ENCODE measurements around the gene ARNT2. TPM values are rescaled to one million over a fixed set of nuclear protein-coding genes. Genes with fewer than 3 reads are reported as not detected.

Gene ARNT2
- total and polyA plus RNA-seq, 8 donors, result 0.58 to 27.4 (median 1.6) TPM

DNA sequence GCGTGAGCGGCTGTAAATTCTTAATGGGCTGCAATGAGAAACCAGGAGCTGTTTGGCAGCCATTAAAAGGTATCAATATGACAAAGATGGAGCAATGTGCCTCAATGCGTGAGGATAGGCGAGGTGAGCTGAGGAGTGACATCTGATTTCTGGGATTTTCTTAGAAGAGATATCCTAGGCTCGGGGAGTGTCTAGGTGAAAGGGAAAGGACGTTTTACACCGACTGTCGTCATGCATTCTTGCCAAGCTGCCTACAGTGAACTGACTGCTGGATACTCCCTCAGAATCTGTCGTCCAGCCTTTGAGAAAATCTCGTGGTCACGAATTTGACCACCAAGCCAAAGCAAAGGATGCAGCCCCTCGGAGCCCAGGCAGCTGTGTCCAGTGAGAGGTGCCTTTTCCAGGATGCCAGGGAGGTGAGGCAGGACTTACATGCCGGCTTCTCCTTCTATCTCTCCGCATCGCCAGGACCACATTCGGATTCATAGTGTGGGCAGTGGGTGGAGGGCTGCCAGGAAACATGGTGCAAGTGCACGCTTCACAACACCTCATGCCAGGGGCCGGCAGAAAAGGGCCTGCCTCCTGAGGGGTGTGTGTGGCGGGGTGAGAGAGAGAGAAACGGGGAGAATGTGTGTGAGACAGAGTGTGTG lies 210.7 kb downstream of the ARNT2 start:
- intact Hi-C loops (cut with DNase I; ENCODE audit: low total_unique reads), result no loop called here
- no peak for TF ChIP-seq POLR2AphosphoS5 (IDR thresholded peaks at IDR 0.05)
- TF ChIP-seq, protein P1, sequence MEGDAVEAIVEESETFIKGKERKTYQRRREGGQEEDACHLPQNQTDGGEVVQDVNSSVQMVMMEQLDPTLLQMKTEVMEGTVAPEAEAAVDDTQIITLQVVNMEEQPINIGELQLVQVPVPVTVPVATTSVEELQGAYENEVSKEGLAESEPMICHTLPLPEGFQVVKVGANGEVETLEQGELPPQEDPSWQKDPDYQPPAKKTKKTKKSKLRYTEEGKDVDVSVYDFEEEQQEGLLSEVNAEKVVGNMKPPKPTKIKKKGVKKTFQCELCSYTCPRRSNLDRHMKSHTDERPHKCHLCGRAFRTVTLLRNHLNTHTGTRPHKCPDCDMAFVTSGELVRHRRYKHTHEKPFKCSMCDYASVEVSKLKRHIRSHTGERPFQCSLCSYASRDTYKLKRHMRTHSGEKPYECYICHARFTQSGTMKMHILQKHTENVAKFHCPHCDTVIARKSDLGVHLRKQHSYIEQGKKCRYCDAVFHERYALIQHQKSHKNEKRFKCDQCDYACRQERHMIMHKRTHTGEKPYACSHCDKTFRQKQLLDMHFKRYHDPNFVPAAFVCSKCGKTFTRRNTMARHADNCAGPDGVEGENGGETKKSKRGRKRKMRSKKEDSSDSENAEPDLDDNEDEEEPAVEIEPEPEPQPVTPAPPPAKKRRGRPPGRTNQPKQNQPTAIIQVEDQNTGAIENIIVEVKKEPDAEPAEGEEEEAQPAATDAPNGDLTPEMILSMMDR (IDR thresholded peaks at IDR 0.05), result no peak
- no peak for TF ChIP-seq EP300 (IDR thresholded peaks at IDR 0.05)
- TF ChIP-seq POLR2A (IDR thresholded peaks at IDR 0.05), result no peak
- peaks cover 9 to 19% (median 10%) of the 10 kb centered on the region in 4 donors for H3K4me1 ChIP-seq
- H3K27ac ChIP-seq, result no peak overlapping the region
- H3K9me3 ChIP-seq, result no peaks in the 10 kb centered on the region
- WGBS, 5 donors, result 90 to 93% (median 92%) methylated on average over 20 of the region's 20 CpGs
- no peak overlapping the region for H3K4me3 ChIP-seq
- no peaks in the 10 kb centered on the region for H3K36me3 ChIP-seq
- H3K27me3 ChIP-seq, result no peaks in the 10 kb centered on the region
- no peak for DNase-seq

DNA sequence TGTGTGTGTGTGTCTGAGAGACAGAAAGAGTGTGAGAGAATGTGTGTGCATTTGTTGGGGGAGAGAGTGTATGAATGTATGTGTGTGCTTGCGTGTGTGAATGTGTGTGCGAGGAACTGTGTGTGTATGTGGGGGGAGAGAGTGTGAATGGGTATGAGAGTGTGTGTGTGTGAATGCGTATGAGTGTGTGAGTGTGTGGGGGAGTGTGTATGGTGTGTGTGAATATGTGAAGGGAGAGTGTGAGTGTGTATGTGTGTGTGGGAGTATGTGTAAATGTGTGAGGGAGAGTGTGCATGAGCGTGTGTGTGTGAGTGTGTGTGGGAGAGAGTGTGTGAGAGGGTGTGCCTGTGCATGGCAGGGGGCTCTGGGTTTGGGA lies 211.2 kb downstream of the ARNT2 start:
- TF ChIP-seq EP300 (IDR thresholded peaks at IDR 0.05) (no peak), POLR2AphosphoS5 (IDR thresholded peaks at IDR 0.05) (no peak), POLR2A (IDR thresholded peaks at IDR 0.05) (no peak)
- TF ChIP-seq, protein P1 (IDR thresholded peaks at IDR 0.05), result no peak
- Histone ChIP-seq H3K4me3 (no peak overlapping the region), H3K27ac (no peak overlapping the region), H3K36me3 (no peaks in the 10 kb centered on the region), H3K9me3 (no peaks in the 10 kb centered on the region), H3K4me1 (peaks cover 9 to 20% (median 10%) of the 10 kb centered on the region in 4 donors), H3K27me3 (no peaks in the 10 kb centered on the region)
- DNase-seq, result no peak
- intact Hi-C loops (cut with DNase I; ENCODE audit: low total_unique reads), result no loop called here
- WGBS, 5 donors, result 89 to 97% (median 92%) methylated on average over 4 of the region's 4 CpGs

DNA sequence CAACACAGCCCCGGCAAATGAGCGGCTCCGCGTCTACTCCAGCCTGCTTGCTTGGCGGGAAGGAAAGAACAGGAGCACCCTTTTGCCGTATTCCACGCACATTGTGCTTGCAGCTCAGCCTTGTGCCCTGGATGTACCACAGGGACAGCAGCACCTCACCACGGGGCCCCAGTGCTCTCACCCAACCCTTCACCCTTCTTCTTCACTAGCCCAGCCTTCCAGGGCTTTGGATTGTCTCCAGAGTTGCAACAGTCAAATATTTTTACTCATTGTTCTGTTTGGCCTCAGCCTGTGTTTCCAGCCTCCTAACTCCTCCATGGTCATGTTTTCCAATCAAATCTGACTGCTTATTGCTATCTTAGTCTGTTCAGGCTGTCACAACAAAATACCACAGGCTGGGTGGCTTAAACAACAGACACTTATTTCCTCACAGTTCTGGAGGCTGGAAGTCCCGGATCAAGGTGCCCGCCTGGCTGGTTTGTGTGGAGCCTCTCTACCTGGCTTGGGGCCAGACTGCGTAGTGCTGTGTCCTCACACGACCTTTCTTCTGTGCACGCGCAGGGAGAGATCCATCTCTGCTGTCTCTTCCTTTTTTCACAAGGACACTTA lies 211.7 kb downstream of the ARNT2 start:
- 49 to 53% (median 52%) methylated on average over 13 to 14 of the region's 14 CpGs for WGBS, 5 donors
- intact Hi-C loops (cut with DNase I; ENCODE audit: low total_unique reads), result no loop called here
- H3K27ac ChIP-seq, result peak overlapping the region in 1 of 5 donors; percentile 26

GRCh38 chr15:80618685-80619400 lies 214.7 kb downstream of the ARNT2 start:
- H3K9me3 ChIP-seq, result peaks cover 0 to 10% (median 3%) of the 10 kb centered on the region in 4 donors
- DNase-seq, result no peak
- no peak overlapping the region for H3K4me3 ChIP-seq
- no peaks in the 10 kb centered on the region for H3K36me3 ChIP-seq
- intact Hi-C loops (cut with DNase I; ENCODE audit: low total_unique reads), result no loop called here
- H3K27ac ChIP-seq, result no peak overlapping the region
- WGBS, 5 donors, result 54 to 75% (median 66%) methylated on average over 7 of the region's 7 CpGs
- H3K4me1 ChIP-seq, result peaks cover 9 to 20% (median 10%) of the 10 kb centered on the region in 4 donors
- no peaks in the 10 kb centered on the region for H3K27me3 ChIP-seq
- TF ChIP-seq POLR2A (IDR thresholded peaks at IDR 0.05), result no peak
- no peak for TF ChIP-seq EP300 (IDR thresholded peaks at IDR 0.05)
- no peak for TF ChIP-seq POLR2AphosphoS5 (IDR thresholded peaks at IDR 0.05)
- TF ChIP-seq, protein P1 (IDR thresholded peaks at IDR 0.05), result no peak

More for the DNA sequence above, 211.7 kb downstream of the ARNT2 start:
- Histone ChIP-seq H3K4me1 (peaks cover 9 to 20% (median 10%) of the 10 kb centered on the region in 4 donors), H3K36me3 (no peaks in the 10 kb centered on the region), H3K9me3 (no peaks in the 10 kb centered on the region), H3K4me3 (no peak overlapping the region), H3K27me3 (no peaks in the 10 kb centered on the region)
- peak; percentile 69 to 73 for DNase-seq
- TF ChIP-seq POLR2AphosphoS5 (IDR thresholded peaks at IDR 0.05) (peak in 1 of 3 donors; percentile 38), POLR2A (IDR thresholded peaks at IDR 0.05) (no peak)
